HEK293 (cell line): ENCODE measurements around the gene VAT1.

Experiments
- GLI4 ChIP-seq: fragments of 450-650 bp; formaldehyde crosslinking; IDR thresholded peaks from 2 replicates; pipeline ENCODE4 v1.5.1; 2016; ENCODE audit warnings: missing biosample characterization, missing genetic modification characterization
- MYNN ChIP-seq: fragments of 450-650 bp; formaldehyde crosslinking; IDR thresholded peaks from 2 replicates; pipeline ENCODE4 v1.5.1; 2016; ENCODE audit warnings: missing biosample characterization, missing genetic modification characterization, borderline replicate concordance
- MZF1 ChIP-seq: fragments of 450-650 bp; formaldehyde crosslinking; IDR thresholded peaks from 2 replicates; pipeline ENCODE4 v1.5.1; 2017; ENCODE audit warnings: missing biosample characterization, missing genetic modification characterization, borderline replicate concordance
- YY1 ChIP-seq: fragments of 450-650 bp; formaldehyde crosslinking; IDR thresholded peaks from 2 replicates; pipeline ENCODE4 v1.5.1; 2018; ENCODE audit warnings: missing biosample characterization, missing genetic modification characterization
- ZFP3 ChIP-seq: fragments of 450-650 bp; formaldehyde crosslinking; IDR thresholded peaks from 2 replicates; pipeline ENCODE4 v1.5.1; 2016; ENCODE audit warnings: low read depth, missing biosample characterization, missing genetic modification characterization
- ZNF324 ChIP-seq: fragments of 450-650 bp; formaldehyde crosslinking; IDR thresholded peaks from 2 replicates; pipeline ENCODE4 v1.5.1; 2016; ENCODE audit warnings: missing biosample characterization, missing genetic modification characterization
- ZNF580 ChIP-seq: fragments of 450-650 bp; formaldehyde crosslinking; IDR thresholded peaks from 2 replicates; pipeline ENCODE4 v1.5.1; 2016; ENCODE audit warnings: missing biosample characterization, missing genetic modification characterization
- ZSCAN30 ChIP-seq: fragments of 450-650 bp; IDR thresholded peaks from 2 replicates; pipeline ENCODE4 v1.5.1; 2018; ENCODE audit warnings: missing biosample characterization, mild to moderate bottlenecking, missing genetic modification characterization, moderate library complexity
- TF ChIP-seq, protein P1 (sequence below): fragments of 450-650 bp; formaldehyde crosslinking; IDR thresholded peaks from 2 replicates; pipeline ENCODE4 v1.5.1; 2016; ENCODE audit warnings: missing biosample characterization, missing genetic modification characterization

DNA sequence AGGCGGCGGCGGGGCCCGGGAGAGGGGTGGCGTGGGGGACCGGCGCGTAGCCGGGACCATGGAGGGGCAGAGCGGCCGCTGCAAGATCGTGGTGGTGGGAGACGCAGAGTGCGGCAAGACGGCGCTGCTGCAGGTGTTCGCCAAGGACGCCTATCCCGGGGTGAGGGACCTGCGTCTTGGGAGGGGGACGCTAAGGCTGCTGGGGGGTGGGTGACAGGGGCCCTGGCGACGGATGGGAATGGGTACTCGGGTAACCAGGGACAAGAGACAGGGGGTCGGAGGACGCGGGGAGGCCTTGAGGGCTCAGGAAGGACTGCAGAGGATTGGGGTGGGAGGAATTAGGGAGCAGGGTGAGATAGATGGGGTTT, 3.1 kb upstream of the VAT1 start:
- TF ChIP-seq, protein P1, sequence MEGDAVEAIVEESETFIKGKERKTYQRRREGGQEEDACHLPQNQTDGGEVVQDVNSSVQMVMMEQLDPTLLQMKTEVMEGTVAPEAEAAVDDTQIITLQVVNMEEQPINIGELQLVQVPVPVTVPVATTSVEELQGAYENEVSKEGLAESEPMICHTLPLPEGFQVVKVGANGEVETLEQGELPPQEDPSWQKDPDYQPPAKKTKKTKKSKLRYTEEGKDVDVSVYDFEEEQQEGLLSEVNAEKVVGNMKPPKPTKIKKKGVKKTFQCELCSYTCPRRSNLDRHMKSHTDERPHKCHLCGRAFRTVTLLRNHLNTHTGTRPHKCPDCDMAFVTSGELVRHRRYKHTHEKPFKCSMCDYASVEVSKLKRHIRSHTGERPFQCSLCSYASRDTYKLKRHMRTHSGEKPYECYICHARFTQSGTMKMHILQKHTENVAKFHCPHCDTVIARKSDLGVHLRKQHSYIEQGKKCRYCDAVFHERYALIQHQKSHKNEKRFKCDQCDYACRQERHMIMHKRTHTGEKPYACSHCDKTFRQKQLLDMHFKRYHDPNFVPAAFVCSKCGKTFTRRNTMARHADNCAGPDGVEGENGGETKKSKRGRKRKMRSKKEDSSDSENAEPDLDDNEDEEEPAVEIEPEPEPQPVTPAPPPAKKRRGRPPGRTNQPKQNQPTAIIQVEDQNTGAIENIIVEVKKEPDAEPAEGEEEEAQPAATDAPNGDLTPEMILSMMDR (tag by site-specific recombination): no peak
- no peak for TF ChIP-seq MZF1 (tag by site-specific recombination)
- no peak for TF ChIP-seq YY1 (tag by site-specific recombination)
- no peak for TF ChIP-seq ZNF324 (tag by site-specific recombination)
- TF ChIP-seq MYNN (tag by site-specific recombination): no peak
- peak; percentile 44; the same call in 1 of the 2 replicates for TF ChIP-seq GLI4 (tag by site-specific recombination)
- TF ChIP-seq ZSCAN30 (tag by site-specific recombination): no peak
- TF ChIP-seq ZFP3 (tag by site-specific recombination): no peak
- TF ChIP-seq ZNF580 (tag by site-specific recombination): no peak
